GM12801 (cell line): ENCODE data around the gene VSIG2.

Source experiments
- TF ChIP-seq, protein P1 (sequence below): IDR thresholded peaks from one replicate; pipeline ENCODE4 v1.5.1; 2011; ENCODE audit warnings: control low read depth; ENCODE audit not compliant: insufficient read length; ENCODE audit errors: extremely low read depth

Gene VSIG2

DNA sequence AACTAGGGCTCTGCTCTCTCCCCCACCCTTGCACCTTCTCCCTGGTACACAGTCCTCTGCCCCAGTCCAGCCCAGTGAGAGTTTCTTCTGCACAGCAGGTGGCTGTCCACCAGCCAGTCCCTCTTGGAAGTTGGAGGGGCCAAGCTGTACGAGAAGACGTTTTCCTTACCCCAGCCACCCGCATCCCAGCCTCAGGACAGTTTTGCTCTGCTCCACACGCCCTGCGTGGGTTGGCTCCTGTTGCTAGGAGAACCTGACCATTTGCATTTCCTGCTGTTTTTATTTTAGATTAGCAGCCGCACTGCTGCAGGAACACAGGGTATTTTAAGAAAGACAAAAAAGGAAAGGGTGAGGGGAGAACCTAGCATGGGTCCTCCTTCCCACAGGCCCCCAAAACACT, 29.9 kb downstream of the VSIG2 start:
- TF ChIP-seq, protein P1, sequence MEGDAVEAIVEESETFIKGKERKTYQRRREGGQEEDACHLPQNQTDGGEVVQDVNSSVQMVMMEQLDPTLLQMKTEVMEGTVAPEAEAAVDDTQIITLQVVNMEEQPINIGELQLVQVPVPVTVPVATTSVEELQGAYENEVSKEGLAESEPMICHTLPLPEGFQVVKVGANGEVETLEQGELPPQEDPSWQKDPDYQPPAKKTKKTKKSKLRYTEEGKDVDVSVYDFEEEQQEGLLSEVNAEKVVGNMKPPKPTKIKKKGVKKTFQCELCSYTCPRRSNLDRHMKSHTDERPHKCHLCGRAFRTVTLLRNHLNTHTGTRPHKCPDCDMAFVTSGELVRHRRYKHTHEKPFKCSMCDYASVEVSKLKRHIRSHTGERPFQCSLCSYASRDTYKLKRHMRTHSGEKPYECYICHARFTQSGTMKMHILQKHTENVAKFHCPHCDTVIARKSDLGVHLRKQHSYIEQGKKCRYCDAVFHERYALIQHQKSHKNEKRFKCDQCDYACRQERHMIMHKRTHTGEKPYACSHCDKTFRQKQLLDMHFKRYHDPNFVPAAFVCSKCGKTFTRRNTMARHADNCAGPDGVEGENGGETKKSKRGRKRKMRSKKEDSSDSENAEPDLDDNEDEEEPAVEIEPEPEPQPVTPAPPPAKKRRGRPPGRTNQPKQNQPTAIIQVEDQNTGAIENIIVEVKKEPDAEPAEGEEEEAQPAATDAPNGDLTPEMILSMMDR, result no peak

DNA sequence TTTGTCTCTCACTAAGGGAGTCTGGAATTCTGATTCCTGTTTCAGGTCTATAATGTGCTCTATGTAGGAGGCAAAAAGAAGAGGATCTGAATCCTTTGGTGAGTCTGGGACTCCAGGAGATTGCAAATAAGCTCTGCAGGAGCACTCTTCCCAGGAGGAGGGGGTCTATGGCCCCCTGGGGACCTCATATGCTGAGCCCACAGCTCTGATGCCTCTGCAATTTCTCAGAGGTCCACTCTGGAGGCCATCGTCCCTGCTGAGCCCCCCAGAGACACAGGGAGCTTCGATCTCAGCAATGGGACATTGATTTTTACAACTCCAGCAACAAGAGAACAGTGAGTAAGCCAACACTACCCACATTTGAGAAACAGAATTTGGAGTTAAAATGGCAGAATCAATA, 32.5 kb downstream of the VSIG2 start:
- TF ChIP-seq, protein P1, result no peak

DNA sequence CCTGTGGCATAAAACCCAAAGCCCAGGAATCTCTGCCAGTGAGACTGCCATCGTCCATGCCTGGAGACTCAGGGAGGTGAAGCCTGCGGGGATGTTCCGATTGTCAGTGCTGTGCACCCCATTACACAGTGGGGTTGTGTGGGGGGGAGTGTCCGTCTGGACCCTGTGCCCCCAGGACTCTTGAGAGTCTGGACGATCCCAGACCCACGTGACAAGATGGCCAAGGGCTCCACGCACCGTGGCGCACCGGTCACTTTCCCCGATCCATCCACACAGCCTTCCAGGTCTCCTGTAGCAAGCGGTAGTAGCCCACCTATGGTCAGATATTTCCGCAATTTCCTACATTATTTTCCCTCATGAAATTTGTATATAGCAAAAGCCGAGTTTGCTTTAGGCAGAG, 33.3 kb downstream of the VSIG2 start:
- TF ChIP-seq, protein P1, result no peak

DNA sequence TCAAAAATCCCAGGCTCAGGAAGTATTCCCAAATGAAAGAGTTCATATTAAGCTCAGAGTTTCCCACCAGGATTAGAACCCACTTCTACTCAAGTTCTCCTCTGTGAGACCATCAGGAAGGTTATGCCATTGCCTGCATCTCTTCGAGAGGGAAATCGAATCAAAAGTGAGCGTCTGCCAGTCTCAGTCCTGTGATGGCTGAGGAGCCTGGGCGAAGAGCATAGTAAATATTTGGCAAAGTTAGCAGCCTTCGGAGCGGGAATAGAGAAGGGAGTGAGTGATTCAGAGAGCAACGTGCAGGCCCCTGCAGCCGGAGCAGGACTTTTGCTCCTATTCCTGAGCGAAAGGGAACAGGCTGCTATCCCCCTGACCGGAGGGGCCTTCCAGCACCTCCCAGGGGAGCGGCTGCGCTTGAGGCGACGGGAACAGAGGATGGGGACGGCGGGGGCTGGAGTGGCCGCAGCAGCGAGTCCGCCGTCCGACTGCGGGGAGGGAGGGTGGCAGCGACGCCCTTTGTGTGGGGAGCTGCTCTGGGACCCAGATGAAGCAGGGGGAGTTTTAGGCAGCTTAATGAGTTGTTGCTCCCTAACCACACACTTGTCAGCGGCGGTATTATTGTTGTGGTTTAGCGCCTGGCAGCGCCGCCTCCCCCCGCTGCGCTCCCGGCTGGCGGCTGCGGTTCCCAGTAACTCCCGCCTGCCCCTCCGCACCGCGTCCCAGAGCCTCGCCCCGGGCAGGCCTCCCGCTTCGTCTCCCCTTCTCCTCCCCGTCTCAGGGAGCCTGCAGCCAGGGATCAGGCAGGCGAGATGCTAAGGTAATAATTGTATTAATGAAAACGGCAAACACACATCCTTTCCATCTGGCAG, 34.0 kb downstream of the VSIG2 start:
- TF ChIP-seq, protein P1, result no peak

DNA sequence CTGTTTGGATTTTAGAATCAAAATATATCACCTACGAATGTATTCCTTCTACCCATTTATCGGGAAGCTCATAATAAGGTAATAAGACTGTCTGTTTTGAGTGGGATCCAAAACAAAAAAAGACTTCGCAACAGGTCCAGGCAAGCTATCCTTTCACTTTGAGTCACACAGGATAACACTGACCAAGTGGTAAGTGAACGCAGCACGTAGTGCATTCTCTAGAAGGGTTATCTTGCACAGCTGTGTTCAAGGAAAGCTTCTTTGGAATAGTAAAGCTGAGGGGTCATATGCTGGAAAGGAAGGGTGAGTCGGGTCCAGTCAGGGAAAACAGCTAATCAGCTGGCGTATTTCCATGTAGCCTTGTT, 34.7 kb downstream of the VSIG2 start:
- TF ChIP-seq, protein P1, result no peak

DNA sequence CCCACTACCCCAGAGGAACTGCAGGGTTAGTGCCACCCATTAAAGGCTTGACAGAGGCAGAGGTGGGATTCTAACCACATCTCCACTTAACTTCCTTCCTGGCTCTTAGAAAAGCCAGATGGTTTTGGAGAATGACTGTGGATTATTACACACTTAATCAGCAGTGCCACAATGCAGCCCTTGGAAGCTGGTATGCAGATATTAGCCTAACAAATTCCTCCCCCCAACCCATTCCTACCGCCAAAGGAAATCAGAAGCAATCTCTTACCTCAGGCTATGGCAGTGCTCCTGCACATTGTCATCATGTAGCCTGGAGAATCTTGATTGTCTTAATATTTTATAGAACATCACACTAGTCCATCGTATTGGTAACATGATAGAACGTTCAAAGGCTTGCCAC, 35.5 kb downstream of the VSIG2 start:
- TF ChIP-seq, protein P1, result no peak

DNA sequence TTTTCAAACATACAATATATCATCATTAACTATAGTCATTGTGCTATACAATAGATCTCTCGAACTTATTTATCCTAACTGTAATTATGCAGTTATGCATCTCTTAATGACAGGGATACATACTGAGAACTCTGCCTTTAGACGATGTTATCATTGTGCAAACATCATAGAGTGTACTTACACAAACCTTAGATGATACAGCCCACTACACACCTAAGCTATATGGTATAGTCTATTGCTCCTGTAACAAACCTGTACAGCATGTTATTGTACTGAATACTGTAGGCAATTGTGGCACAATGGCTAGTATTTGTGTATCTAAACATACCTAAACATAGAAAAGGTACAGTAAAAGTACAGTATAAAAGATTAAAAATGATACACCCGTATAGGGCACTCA, 39.7 kb downstream of the VSIG2 start:
- TF ChIP-seq, protein P1, result no peak
